ENCODE measurements around the gene SDS.

GRCh38 chr12:113391650-113392337 lies 11.9 kb downstream of the SDS start:
- no peak for TF ChIP-seq CTCF (IDR thresholded peaks at IDR 0.05; ENCODE audit: insufficient read depth, low read depth, low read length)
- no peak for TF ChIP-seq EZH2 (IDR thresholded peaks at IDR 0.05; ENCODE audit: insufficient read depth, low read length)
